ENCODE measurements around the gene INPP4B.

The INPP4B gene

DNA sequence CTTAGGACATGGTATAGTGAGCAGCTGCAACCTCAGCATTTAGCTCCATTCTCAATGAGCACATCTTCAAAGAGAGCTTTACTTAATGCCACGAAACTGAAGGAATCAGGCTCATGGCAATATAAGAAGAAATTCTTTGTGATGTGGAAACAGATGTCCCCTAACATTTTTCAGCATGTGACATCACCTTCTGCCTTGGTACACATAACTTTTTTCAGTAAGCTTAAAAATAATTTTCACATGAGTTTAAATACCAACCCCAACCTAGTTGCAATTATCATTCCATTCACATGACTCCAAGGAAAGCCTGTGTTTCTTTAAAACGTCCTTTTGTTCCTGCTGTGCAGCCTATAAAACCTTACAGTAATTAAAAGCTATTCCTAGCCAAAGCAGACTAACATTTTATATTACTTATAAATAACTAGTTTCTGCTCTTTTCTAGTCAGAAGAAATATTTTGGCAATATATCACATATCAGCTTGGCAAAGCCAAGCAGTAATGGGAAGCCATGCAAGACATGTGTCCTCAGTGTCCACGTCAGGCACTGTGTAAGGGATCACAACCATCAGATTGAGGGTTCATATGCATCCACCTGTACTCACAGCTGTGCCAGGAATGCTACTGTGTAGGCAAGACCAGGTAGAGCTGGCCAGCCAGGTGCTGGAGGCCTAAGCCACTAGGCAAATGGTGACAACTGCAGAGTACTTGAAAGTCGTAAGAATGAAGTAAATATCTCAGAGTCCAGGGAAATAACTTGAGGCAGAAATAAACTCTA, 466.6 kb downstream of the INPP4B start:
- TF ChIP-seq, protein P1, sequence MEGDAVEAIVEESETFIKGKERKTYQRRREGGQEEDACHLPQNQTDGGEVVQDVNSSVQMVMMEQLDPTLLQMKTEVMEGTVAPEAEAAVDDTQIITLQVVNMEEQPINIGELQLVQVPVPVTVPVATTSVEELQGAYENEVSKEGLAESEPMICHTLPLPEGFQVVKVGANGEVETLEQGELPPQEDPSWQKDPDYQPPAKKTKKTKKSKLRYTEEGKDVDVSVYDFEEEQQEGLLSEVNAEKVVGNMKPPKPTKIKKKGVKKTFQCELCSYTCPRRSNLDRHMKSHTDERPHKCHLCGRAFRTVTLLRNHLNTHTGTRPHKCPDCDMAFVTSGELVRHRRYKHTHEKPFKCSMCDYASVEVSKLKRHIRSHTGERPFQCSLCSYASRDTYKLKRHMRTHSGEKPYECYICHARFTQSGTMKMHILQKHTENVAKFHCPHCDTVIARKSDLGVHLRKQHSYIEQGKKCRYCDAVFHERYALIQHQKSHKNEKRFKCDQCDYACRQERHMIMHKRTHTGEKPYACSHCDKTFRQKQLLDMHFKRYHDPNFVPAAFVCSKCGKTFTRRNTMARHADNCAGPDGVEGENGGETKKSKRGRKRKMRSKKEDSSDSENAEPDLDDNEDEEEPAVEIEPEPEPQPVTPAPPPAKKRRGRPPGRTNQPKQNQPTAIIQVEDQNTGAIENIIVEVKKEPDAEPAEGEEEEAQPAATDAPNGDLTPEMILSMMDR (conservative IDR thresholded peaks at IDR 0.05; ENCODE audit: low read depth, low read length): no peak
- no peaks in the 10 kb centered on the region for H3K4me1 ChIP-seq (ENCODE audit: low read depth, poor library complexity, severe bottlenecking)
- H3K4me2 ChIP-seq: no peak overlapping the region
- no peak overlapping the region for H2AFZ ChIP-seq (ENCODE audit: low read depth)
- H3K36me3 ChIP-seq (ENCODE audit: insufficient read depth): no peaks in the 10 kb centered on the region
- H4K20me1 ChIP-seq (ENCODE audit: insufficient read depth): no peaks in the 10 kb centered on the region
- H3K4me3 ChIP-seq (IDR thresholded peaks at IDR 0.05; ENCODE audit: insufficient read depth, low read depth, low read length): no peak overlapping the region
- H3K9ac ChIP-seq: no peak overlapping the region
- H3K27ac ChIP-seq: no peak overlapping the region
- H3K27me3 ChIP-seq (ENCODE audit: insufficient read depth, low read depth): no peaks in the 10 kb centered on the region
- H3K79me2 ChIP-seq (ENCODE audit: insufficient read depth, low read depth): no peaks in the 10 kb centered on the region; the same call in 1 of the 2 replicates

DNA sequence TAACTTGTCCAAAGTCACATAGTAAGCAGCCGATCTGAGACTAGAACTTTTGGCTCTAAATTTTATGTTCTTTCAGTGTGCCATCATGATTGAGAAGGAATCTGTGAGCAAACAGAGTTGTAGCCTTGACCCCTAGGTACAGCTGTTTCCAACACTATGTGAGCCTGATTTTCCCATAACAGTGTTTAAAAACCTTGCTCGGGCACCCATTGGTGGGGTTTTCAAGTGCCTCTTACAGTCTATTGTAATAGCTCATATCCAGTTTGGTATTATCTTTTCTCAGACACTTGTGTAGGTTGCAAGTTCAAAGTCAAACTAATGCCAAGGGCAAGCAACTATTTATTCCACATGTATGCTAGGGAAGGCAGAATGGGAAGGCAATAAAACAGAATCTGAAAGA, 467.9 kb downstream of the INPP4B start:
- TF ChIP-seq, protein P1 (conservative IDR thresholded peaks at IDR 0.05; ENCODE audit: low read depth, low read length): no peak
- Histone ChIP-seq H3K27me3 (ENCODE audit: insufficient read depth, low read depth) (no peaks in the 10 kb centered on the region), H2AFZ (ENCODE audit: low read depth) (no peak overlapping the region), H3K27ac (no peak overlapping the region), H3K4me2 (no peak overlapping the region), H3K79me2 (ENCODE audit: insufficient read depth, low read depth) (no peaks in the 10 kb centered on the region; the same call in 1 of the 2 replicates), H3K9ac (no peak overlapping the region), H4K20me1 (ENCODE audit: insufficient read depth) (no peaks in the 10 kb centered on the region), H3K4me3 (IDR thresholded peaks at IDR 0.05; ENCODE audit: insufficient read depth, low read depth, low read length) (no peak overlapping the region), H3K4me1 (ENCODE audit: low read depth, poor library complexity, severe bottlenecking) (no peaks in the 10 kb centered on the region), H3K36me3 (ENCODE audit: insufficient read depth) (no peaks in the 10 kb centered on the region)

DNA sequence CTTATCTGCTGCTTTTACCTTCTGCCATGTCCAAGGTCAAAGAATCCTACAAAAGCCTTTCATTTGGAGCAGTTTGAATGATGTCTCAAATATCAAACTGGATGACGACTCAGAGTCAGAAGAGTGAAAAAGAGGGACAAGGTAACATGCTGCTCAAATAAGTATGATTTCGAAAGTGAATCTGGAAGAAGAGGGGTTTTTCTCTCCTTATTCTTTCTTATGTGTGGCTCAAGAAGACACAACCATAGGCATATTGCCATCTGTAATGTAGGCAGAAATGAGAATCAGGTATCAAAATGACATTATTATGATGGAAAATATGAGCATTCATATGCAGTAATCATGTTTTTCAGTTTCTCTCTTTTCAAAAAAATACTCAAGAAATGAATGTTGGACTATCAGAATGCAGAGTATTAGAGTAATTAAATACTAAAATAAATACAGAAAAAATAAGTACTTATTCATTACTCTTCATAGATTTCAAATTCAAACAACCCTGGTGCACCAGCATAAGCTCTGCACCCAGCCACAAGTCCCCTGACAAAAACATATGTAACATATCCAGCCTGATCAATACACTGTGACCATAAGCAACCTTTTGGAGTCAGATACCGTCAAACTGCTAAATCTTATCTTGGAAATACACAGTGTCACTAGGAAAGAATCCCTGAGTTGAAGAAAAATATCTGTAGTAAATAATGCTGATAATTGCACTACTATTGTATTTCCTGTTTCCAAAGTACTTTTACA, 468.6 kb downstream of the INPP4B start:
- TF ChIP-seq, protein P1 (conservative IDR thresholded peaks at IDR 0.05; ENCODE audit: low read depth, low read length): no peak
- Histone ChIP-seq H3K27ac (no peak overlapping the region), H3K27me3 (ENCODE audit: insufficient read depth, low read depth) (no peaks in the 10 kb centered on the region), H3K9ac (no peak overlapping the region), H3K79me2 (ENCODE audit: insufficient read depth, low read depth) (no peaks in the 10 kb centered on the region; the same call in 1 of the 2 replicates), H2AFZ (ENCODE audit: low read depth) (no peak overlapping the region), H3K4me3 (IDR thresholded peaks at IDR 0.05; ENCODE audit: insufficient read depth, low read depth, low read length) (no peak overlapping the region), H3K36me3 (ENCODE audit: insufficient read depth) (no peaks in the 10 kb centered on the region), H4K20me1 (ENCODE audit: insufficient read depth) (no peaks in the 10 kb centered on the region), H3K4me1 (ENCODE audit: low read depth, poor library complexity, severe bottlenecking) (no peaks in the 10 kb centered on the region), H3K4me2 (no peak overlapping the region)

DNA sequence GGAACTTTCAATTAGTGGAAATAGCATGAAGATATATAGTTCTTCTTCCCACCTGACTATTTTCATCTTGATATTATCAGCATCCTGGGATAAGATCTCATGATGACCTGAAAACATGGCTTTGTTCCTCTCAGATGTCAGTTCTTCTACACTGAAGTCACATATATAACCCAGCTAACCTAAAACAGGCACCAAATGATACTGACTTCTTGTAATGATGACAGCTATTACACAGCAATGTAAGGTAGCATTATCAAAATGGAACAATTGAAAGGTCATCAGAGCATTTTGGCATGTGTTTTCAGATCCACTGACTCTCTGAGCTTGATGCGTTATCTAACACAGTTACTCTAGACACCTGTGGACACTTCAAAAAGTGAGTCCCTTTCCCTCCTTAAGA, 469.9 kb downstream of the INPP4B start:
- TF ChIP-seq, protein P1 (conservative IDR thresholded peaks at IDR 0.05; ENCODE audit: low read depth, low read length): no peak
- no peaks in the 10 kb centered on the region; the same call in 1 of the 2 replicates for H3K79me2 ChIP-seq (ENCODE audit: insufficient read depth, low read depth)
- no peaks in the 10 kb centered on the region for H3K36me3 ChIP-seq (ENCODE audit: insufficient read depth)

More for the DNA sequence above, 469.9 kb downstream of the INPP4B start:
- Histone ChIP-seq H3K9ac (no peak overlapping the region), H3K4me1 (ENCODE audit: low read depth, poor library complexity, severe bottlenecking) (no peaks in the 10 kb centered on the region), H3K4me3 (IDR thresholded peaks at IDR 0.05; ENCODE audit: insufficient read depth, low read depth, low read length) (no peak overlapping the region), H3K27ac (no peak overlapping the region), H4K20me1 (ENCODE audit: insufficient read depth) (no peaks in the 10 kb centered on the region), H3K27me3 (ENCODE audit: insufficient read depth, low read depth) (no peaks in the 10 kb centered on the region), H3K4me2 (no peak overlapping the region), H2AFZ (ENCODE audit: low read depth) (no peak overlapping the region)

Measured in KMS-11 (cell line).